Right renal pelvis (tissue), 4 donors: Measurements from ENCODE around the gene SEMA3A. TPM values are rescaled to one million over a fixed set of nuclear protein-coding genes. Genes with fewer than 3 reads are reported as not detected.

ENCODE experiments used
- DNase-seq, 4 donors: peaks; one replicate each; pipeline ENCODE4 v3.0.0-alpha.2; 2013; ENCODE audit warnings: low read depth in 4 of 4, low spot score in 3 of 4, missing footprints in 1 of 4
- polyA plus RNA-seq, 4 donors: library from polyadenylated mRNA; unstranded; fragments of 120-200 nt; gene quantifications; one replicate each; pipeline ENCODE4 v1.2.1, GENCODE V29; 2013; ENCODE audit not compliant: insufficient read length in 4 of 4

SEMA3A gene
- polyA plus RNA-seq, 4 donors = 11.1 to 17.4 (median 16.2) TPM

DNA sequence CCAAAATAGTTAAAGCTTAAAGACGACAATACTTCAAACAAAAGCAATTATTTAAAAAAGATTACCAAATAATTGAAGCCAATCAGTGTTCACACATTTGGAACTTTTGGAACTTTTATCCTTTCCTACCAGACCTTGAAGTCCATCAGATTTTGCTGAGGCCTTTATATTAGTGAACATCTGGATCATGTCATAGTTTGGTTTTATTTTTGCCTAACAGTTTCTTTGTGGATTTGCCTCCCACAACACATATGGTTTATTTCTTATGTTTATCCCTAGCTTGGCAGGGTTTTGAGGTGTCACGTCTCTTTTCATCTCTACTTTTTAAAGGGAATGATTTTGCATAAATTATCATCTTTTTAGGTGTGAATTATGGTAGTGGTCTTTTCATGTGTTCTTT is 242.4 kb downstream of the SEMA3A start:
- DNase-seq = peak in 1 of 4 donors; percentile 26

DNA sequence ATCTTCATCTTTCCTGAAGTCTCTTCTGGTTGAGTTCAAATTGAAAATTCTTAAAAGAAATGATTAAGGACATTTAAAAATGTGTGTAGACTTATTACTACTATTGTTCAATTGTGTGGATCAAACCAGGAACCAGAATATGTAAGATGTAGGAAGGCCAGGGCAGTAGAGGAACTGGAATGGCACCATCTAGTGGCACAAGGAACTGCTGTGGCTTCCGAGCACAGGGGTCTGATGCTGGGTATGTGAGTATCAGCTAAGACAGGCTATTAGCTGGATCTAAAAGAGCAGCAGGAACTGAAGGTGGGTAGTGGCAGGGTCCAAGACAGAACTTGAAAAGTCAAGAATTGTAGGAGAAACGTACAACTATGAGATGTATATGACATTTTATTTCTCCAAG is 247.3 kb downstream of the SEMA3A start:
- no peak for DNase-seq

DNA sequence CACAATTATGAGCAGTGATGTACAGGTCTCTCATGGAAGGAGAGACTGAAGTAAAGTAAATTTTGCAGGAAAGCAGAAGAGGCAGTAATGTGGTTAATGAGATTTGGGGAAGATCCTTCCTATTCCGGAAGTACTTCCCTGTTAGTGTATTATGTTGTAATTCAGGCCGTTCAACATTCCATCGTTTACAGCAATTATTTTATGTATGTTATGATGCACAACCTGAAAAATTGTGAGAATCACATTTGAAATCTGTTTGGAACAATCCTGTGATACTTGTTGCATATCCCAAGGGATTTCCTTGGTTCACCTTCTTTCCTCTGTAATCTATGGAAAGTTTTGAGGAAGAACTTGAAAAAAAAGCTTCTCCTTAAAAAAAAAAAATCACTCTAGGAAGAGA is 247.8 kb downstream of the SEMA3A start:
- no peak for DNase-seq

DNA sequence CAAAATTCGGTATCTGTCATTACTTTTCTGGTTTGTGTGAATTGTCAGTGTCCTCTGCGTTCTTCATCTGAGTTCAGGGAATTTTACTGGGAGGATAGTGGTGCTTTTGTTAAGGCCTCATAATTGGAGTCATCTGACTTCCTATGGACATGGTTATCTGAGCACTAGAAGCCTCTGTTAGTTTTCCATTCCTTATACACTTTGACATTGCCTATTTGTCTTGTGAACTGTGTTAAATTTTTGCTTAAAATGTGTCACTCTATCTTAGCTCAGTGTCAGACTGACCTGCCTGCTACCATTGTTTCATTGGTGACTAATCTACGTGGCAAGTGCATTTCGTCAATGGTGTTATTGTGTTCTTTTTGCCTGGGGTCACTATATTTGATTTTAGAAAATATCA is 253.3 kb downstream of the SEMA3A start:
- no peak for DNase-seq

DNA sequence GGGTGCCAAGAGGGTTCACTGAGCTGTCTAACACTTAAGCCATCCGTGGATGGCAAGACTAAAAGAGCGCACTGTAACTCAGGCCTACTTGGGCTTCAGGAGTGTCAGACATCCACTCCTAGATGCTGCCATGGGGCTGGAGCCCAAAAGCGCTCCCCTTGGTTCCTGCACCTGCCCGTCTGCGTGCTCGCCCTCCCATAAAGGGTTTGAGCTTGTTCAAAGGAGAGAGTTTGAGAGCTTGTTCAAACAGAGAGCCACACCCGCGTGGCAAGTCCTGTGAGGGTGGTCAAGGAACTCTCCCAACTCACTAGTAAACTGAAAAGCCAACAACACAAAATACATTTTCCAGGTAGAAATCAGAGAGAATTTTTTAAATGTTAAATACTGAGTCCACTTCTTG is 256.7 kb downstream of the SEMA3A start:
- no peak for DNase-seq

DNA sequence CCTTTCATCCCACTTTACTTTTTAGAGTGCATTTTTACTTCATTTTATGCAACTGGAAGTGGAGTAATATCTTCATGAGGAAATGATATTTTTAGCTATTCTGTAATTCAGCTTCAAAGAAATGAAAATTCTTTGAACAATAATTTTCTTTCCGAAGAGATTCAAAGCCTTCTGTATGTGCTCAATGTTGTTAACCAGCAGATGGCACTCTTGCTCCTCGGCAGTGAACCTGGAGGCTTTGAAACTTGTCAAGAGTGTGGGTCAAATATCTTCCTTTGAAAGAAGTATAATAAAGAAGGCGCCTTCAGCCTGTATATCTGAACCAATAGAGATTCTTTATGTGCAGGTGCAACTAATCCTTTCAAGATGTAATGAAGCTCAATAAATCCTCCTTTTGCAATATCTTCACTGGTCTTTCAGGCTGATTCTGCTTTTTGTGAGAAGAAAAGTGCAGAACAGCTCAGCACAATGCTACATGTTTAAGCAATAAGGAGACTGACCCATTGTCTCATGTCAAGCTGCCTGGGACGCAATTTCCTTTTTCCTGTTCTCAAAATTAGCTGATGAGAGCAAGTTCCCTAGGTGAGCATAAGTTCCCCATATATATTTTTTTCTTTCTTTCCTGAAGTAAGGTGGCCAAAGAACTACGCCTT is 258.4 kb downstream of the SEMA3A start:
- DNase-seq = peak; percentile 56 to 61 (median 58)

DNA sequence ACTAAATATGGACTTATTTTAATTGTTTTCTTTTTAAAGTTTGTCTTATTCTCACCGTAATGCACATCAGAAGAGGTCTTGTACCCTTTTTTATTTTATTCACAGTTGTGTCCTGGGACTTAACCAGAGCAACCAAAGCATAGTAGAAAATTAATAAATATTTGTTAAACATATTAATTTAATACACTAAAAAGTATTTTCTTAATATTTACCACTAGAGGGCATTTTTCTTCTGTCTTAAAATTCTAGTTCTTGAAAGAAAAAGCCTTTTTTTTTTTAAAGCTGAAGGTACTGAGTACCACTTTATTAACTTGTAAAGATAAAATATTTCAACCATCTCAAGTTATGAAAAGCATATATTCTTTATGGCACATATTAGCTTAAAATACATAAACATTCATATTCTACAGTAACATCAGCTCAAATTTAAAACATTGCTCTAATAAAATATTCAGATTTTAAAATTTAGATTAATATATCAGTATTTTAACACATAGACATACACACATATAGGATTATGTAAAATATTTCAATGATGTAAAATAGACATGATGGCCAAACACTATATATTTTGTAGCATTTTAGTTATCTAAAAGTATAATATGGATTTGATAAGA is 260.4 kb downstream of the SEMA3A start:
- DNase-seq = no peak

DNA sequence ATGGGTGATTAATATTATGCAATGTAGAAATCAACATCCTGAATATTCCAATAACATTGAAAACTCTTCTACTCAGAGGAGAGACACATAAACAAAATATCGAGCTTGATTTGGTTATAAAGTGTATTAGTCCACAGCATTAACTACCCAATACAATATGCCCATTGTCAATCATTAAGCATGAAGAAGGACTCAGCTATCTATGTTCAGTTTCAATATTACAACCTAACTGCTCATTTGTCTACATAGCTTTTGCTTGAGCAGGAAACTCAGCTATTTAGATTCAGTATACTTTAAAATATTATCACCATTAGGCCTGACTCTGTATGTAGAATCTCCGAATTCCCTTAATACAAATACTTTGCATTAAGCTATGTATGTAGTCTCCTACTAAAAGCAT is 262.6 kb downstream of the SEMA3A start:
- DNase-seq = no peak

DNA sequence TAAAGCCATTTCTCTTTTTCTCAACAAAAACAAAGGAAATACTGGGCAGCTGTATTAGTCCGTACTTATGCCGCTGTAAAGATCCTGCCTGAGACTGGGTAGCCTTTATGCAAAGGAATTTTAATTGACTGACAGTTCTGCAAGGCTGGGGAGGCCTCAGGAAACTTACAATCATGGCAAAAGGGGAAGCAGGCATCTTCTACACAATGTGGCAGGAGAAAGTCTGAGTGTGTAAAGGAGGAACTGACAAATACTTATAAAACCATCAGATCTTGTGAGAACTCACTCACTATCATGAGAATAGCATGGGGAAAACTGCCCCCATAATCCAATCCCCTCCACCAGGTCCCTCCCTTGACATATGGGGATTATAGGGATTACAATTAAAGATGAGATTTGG is 264.3 kb downstream of the SEMA3A start:
- no peak for DNase-seq

DNA sequence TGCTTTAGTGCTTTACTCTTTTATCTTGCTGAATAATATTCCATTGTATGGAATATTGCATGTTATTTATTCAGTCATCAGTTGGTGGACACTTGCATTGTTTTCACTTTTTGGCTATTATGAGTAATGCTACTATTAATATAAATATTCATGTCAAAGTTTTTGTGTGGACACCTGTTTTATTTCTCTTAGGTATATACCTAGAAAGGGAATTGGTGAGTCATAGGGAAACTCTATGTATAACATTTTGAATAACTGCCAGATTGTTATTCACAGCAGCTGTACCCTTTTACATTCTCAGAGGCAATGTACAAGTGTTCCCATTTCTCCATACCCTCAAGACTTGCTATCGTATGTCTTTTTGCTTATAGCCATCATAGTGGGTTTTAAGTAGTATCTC is 268.7 kb downstream of the SEMA3A start:
- no peak for DNase-seq

DNA sequence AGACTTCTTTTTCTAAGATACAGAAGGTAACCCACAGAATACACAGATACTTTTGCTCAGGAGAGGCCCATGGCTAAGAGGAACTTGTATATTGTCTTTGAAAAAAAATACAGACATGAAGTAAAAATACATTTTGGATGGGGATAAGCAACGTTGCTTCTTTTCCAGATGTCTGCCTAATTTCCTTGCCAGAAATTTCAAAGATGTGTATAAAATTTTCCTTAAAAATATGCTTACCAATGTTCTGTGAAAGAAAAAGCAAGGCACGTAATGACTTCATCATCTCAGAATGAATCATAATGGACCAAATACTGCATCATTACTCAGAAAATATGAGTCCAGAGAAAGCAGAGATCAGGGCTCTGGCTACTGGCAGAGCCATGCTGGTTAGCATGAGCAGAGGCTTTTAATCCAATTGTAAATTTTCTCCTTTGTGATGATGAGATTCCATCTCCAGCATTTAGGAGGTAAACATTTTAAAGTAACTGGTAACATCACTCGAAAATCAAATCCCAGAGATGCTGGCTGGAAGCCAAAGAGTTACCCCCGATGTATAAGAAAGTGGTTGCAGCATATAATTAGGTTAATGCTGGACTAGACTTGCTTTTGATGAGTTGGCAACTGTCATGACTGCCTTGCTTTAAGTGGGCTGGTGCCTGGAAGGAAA is 272.5 kb downstream of the SEMA3A start:
- no peak for DNase-seq

DNA sequence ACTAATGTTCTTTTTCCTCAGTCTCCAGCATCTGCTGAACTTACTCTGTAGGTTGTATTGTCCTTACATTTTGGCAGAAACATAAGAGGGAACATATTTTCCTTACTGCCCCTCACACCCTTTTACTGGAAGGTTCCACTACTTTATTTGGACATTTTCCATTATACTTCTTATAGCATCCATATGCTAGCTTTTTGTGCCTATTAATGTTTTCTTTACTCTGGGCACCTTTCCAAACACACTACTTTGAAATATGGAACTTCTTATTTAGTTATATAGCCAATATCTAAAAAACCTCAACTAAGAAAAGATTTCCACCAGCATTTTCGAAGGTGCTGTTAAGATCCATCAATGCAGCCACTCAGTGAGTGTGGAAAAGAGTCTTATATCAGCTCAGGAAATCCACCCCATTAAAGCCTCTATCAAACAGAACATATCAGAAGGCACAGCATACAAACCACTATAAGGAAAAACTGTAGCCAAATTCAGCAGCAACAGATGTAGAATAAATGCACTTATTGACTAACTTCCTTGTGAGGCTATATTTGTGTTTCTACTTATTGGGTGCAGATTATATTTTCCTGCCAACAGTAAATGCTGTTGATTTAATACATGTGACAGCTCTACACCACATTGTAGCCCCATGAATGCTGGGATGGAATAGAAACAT is 273.2 kb downstream of the SEMA3A start:
- no peak for DNase-seq

DNA sequence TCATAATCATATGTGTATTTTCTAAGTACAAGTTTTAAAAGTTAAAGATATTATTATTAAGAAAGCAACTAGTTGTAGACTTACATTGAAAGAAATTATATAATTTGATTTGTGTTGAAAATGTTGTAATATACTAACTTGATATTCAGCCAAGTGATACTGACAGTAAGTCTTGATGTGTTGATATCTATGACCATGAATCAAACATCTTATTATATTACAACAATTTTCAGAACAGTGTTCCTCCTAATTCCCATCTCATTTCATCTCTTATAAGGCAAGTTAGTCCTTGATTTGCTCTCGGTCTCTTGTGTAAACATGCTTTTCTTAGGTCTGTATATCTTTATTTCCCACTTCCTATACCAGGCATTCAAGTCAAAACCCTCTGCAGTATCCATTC is 276.4 kb downstream of the SEMA3A start:
- DNase-seq = no peak

DNA sequence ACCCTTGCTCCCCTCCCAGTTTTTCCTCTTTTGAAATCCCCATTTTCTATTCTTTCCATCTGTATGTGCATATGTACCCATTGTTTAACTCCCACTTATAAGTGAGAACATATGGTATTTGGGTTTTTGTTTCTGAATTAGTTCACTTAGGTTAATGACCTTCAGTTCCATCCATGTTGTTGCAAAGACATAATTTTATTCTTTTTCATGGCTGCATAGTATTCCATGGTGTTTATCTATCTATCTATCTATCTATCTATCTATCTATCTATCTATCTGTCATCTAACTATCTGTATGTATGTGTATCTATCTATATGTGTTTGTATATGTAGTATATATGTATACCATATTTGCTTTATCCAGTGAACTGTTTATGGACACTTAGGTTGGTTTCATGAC is 281.4 kb downstream of the SEMA3A start:
- no peak for DNase-seq

DNA sequence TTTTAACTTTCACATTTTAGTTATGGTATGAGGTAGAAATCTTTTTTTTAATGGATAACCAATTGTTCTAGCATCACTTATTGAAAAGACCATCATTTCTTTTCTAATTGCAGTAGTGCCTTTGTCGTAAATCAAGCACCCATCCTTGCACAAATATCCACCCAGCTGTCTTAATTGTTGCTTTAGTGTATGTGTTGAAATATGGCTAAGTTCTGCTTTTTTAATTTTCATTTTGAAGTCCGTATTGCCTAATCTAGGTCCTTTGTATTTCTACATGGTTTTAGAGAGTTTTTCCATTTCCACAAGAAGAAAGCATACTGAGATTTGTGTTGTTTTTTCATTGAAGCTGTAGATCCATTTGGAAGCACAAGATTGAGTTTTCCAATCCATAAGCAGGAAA is 286.1 kb downstream of the SEMA3A start:
- no peak for DNase-seq
